Trophoblast cell (in vitro differentiated cells and primary cell): Measurements from ENCODE around the gene CELSR3.

Source experiments
- DNase-seq, 2 donors: peaks; one replicate each; pipeline ENCODE4 v3.0.0-alpha.2; 2016
- H2AFZ ChIP-seq: 2 replicates; pipeline ENCODE4 v1.6.1; 2013; ENCODE audit warnings: low read length, moderate library complexity, mild to moderate bottlenecking; ENCODE audit not compliant: insufficient read depth, poor library complexity
- H2AK5ac ChIP-seq: 2 replicates; pipeline ENCODE4 v1.6.1; 2013; ENCODE audit warnings: mild to moderate bottlenecking, low read length
- H2BK120ac ChIP-seq: 2 replicates; pipeline ENCODE4 v1.6.1; 2013; ENCODE audit warnings: low read length, mild to moderate bottlenecking, moderate library complexity; ENCODE audit not compliant: insufficient read depth, poor library complexity
- H2BK12ac ChIP-seq: 2 replicates; pipeline ENCODE4 v1.6.1; 2013; ENCODE audit warnings: mild to moderate bottlenecking, low read length, moderate library complexity
- H2BK5ac ChIP-seq: 2 replicates; pipeline ENCODE4 v1.6.1; 2013; ENCODE audit warnings: low read length, low read depth, moderate library complexity, mild to moderate bottlenecking; ENCODE audit not compliant: poor library complexity
- H3K14ac ChIP-seq: 2 replicates; pipeline ENCODE4 v1.6.1; 2013; ENCODE audit warnings: mild to moderate bottlenecking, low read length
- H3K18ac ChIP-seq: 2 replicates; pipeline ENCODE4 v1.6.1; 2013; ENCODE audit warnings: mild to moderate bottlenecking, low read length
- H3K23ac ChIP-seq: 2 replicates; pipeline ENCODE4 v1.6.1; 2013; ENCODE audit warnings: low read length
- H3K27ac ChIP-seq: 2 replicates; pipeline ENCODE4 v1.5.1; 2013; ENCODE audit warnings: low read depth, mild to moderate bottlenecking, inconsistent platforms, low read length, moderate library complexity
- H3K27me3 ChIP-seq: 2 replicates; pipeline ENCODE4 v1.6.1; 2013; ENCODE audit warnings: inconsistent platforms, mild to moderate bottlenecking, low read length, moderate library complexity; ENCODE audit not compliant: insufficient read depth
- H3K36me3 ChIP-seq, 2 experiments: 1 replicate in 1 of 2; 2 replicates in 1 of 2; pipeline ENCODE4 v1.6.1; 2013; ENCODE audit warnings: low read length in 2 of 2, mild to moderate bottlenecking in 2 of 2, moderate library complexity in 1 of 2; ENCODE audit not compliant: insufficient read depth in 2 of 2, control insufficient read depth in 1 of 2
- H3K4ac ChIP-seq: 2 replicates; pipeline ENCODE4 v1.6.1; 2013; ENCODE audit warnings: low read depth, mild to moderate bottlenecking, low read length, moderate library complexity
- H3K4me1 ChIP-seq, 2 experiments: 1 replicate in 1 of 2; 2 replicates in 1 of 2; pipeline ENCODE4 v1.6.1; 2013; ENCODE audit warnings: low read length in 2 of 2, mild to moderate bottlenecking in 2 of 2, moderate library complexity in 1 of 2; ENCODE audit not compliant: insufficient read depth in 2 of 2, control insufficient read depth in 1 of 2
- H3K4me2 ChIP-seq: 2 replicates; pipeline ENCODE4 v1.6.1; 2013; ENCODE audit warnings: inconsistent platforms, mild to moderate bottlenecking, low read length, moderate library complexity
- H3K4me3 ChIP-seq: 2 replicates; pipeline ENCODE4 v1.5.1; 2013; ENCODE audit warnings: mild to moderate bottlenecking, low read depth, low read length, inconsistent platforms
- H3K79me1 ChIP-seq: one replicate; pipeline ENCODE4 v1.6.1; 2013; ENCODE audit warnings: low read length
- H3K79me2 ChIP-seq: 2 replicates; pipeline ENCODE4 v1.6.1; 2013; ENCODE audit warnings: low read length, mild to moderate bottlenecking; ENCODE audit not compliant: control insufficient read depth, insufficient read depth, poor library complexity
- H3K9ac ChIP-seq: 2 replicates; pipeline ENCODE4 v1.6.1; 2013; ENCODE audit warnings: mild to moderate bottlenecking, low read length
- H3K9me3 ChIP-seq: 2 replicates; pipeline ENCODE4 v1.6.1; 2013; ENCODE audit warnings: low read depth, mild to moderate bottlenecking, control low read depth, inconsistent platforms, low read length; ENCODE audit not compliant: insufficient read depth
- H4K12ac ChIP-seq: 2 replicates; pipeline ENCODE4 v1.6.1; 2013; ENCODE audit warnings: low read depth, mild to moderate bottlenecking, low read length, moderate library complexity
- H4K8ac ChIP-seq: 2 replicates; pipeline ENCODE4 v1.6.1; 2013; ENCODE audit warnings: low read depth, mild to moderate bottlenecking, low read length, moderate library complexity
- H4K91ac ChIP-seq: one replicate; pipeline ENCODE4 v1.6.1; 2013; ENCODE audit warnings: low read depth, mild to moderate bottlenecking, low read length, moderate library complexity
- WGBS: extraction: QIAGEN DNeasy Blood & Tissue Kit; methylation state at CpG from one replicate; pipeline ENCODE4 v1.1.7; 2013; ENCODE audit warnings: missing lambda C conversion rate; ENCODE audit not compliant: insufficient read length, insufficient coverage; ENCODE audit errors: extremely low coverage; 5-methylcytosine and 5-hydroxymethylcytosine counted together

Gene CELSR3

GRCh38 chr3:48641396-48641795 lies 21.3 kb downstream of the CELSR3 start:
- no peak overlapping the region for H3K4ac ChIP-seq
- H3K79me1 ChIP-seq: no peaks in the 10 kb centered on the region
- H2AK5ac ChIP-seq: no peak overlapping the region

GRCh38 chr3:48639944-48640606 lies 22.6 kb downstream of the CELSR3 start:
- Histone ChIP-seq H2BK5ac (no peak overlapping the region), H3K23ac (no peak overlapping the region), H2BK120ac (no peak overlapping the region), H3K9me3 (peaks cover 5% of the 10 kb centered on the region), H3K4me3 (no peak overlapping the region), H4K12ac (no peak overlapping the region), H2BK12ac (no peak overlapping the region), H3K18ac (no peak overlapping the region), H3K4me1 (peaks cover 5 to 12% of the 10 kb centered on the region in 2 experiments), H4K8ac (no peak overlapping the region), H3K4ac (no peak overlapping the region), H3K79me2 (peaks cover 5% of the 10 kb centered on the region), H3K4me2 (no peak overlapping the region), H3K79me1 (peaks cover 6% of the 10 kb centered on the region), H3K27me3 (no peaks in the 10 kb centered on the region), H3K36me3 (peaks cover 4 to 20% of the 10 kb centered on the region in 2 experiments), H3K27ac (no peak overlapping the region), H2AK5ac (no peak overlapping the region), H3K14ac (no peak overlapping the region), H3K9ac (no peak overlapping the region), H4K91ac (no peak overlapping the region), H2AFZ (no peak overlapping the region)
- WGBS: no CpG with 5 or more reads among the region's 38 CpGs
- no peak for DNase-seq

More at GRCh38 chr3:48641396-48641795, 21.3 kb downstream of the CELSR3 start:
- Histone ChIP-seq H3K36me3 (peaks cover 4 to 26% of the 10 kb centered on the region in 2 experiments), H3K4me3 (no peak overlapping the region), H3K9me3 (peaks cover 5% of the 10 kb centered on the region), H4K8ac (no peak overlapping the region), H3K4me2 (no peak overlapping the region), H3K23ac (no peak overlapping the region), H3K27ac (no peak overlapping the region), H2AFZ (no peak overlapping the region), H3K27me3 (no peaks in the 10 kb centered on the region), H2BK120ac (no peak overlapping the region), H4K12ac (no peak overlapping the region), H3K4me1 (peaks cover 4% of the 10 kb centered on the region in 2 experiments), H2BK5ac (no peak overlapping the region), H3K9ac (no peak overlapping the region), H3K79me2 (no peaks in the 10 kb centered on the region), H3K18ac (no peak overlapping the region), H4K91ac (no peak overlapping the region), H2BK12ac (no peak overlapping the region), H3K14ac (no peak overlapping the region)
- no CpG with 5 or more reads among the region's 3 CpGs for WGBS
- no peak for DNase-seq

- H3K79me1 ChIP-seq: peaks cover 9% of the 10 kb centered on the region
- no peak overlapping the region for H3K4ac ChIP-seq
- H4K12ac ChIP-seq: no peak overlapping the region
- peaks cover 5% of the 10 kb centered on the region for H3K9me3 ChIP-seq
- no CpG with 5 or more reads among the region's 6 CpGs for WGBS
- H3K14ac ChIP-seq: no peak overlapping the region
- H3K4me3 ChIP-seq: no peak overlapping the region
- H4K8ac ChIP-seq: no peak overlapping the region
- H3K27me3 ChIP-seq: no peaks in the 10 kb centered on the region
- H2BK12ac ChIP-seq: no peak overlapping the region
- no peak overlapping the region for H4K91ac ChIP-seq
- H2AK5ac ChIP-seq: no peak overlapping the region
- no peak overlapping the region for H3K27ac ChIP-seq
- no peak overlapping the region for H3K9ac ChIP-seq
- no peak overlapping the region for H2BK120ac ChIP-seq
- H3K4me1 ChIP-seq: peaks cover 5 to 17% of the 10 kb centered on the region in 2 experiments
- no peak overlapping the region for H2BK5ac ChIP-seq
- no peak overlapping the region for H2AFZ ChIP-seq
- no peak for DNase-seq
- peaks cover 8% of the 10 kb centered on the region for H3K79me2 ChIP-seq
- H3K18ac ChIP-seq: no peak overlapping the region
- H3K4me2 ChIP-seq: no peak overlapping the region
- H3K36me3 ChIP-seq: peaks cover 17 to 26% of the 10 kb centered on the region in 2 experiments
- no peak overlapping the region for H3K23ac ChIP-seq
Observed at GRCh38 chr3:48637305-48637704, 25.4 kb downstream of the CELSR3 start.

- H3K27ac ChIP-seq: peak overlapping the region; percentile 77
- no peak overlapping the region for H3K23ac ChIP-seq
- H2AK5ac ChIP-seq: no peak overlapping the region
- H4K12ac ChIP-seq: no peak overlapping the region
- no peak overlapping the region for H2BK12ac ChIP-seq
- H3K79me1 ChIP-seq: peaks cover 9% of the 10 kb centered on the region
- peaks cover 8% of the 10 kb centered on the region for H3K79me2 ChIP-seq
- no CpG with 5 or more reads among the region's 10 CpGs for WGBS
- H3K9ac ChIP-seq: peak overlapping the region; percentile 18
- peaks cover 5 to 17% of the 10 kb centered on the region in 2 experiments for H3K4me1 ChIP-seq
- peak overlapping the region; percentile 40 for H4K8ac ChIP-seq
- H3K18ac ChIP-seq: peak overlapping the region; percentile 16
- no peak overlapping the region for H3K14ac ChIP-seq
- H2BK120ac ChIP-seq: no peak overlapping the region
- H3K27me3 ChIP-seq: no peaks in the 10 kb centered on the region
- no peak overlapping the region for H2BK5ac ChIP-seq
- no peak overlapping the region for H2AFZ ChIP-seq
- H3K4me3 ChIP-seq: peak overlapping the region; percentile 66
- H3K4me2 ChIP-seq: peak overlapping the region; percentile 92
- H3K36me3 ChIP-seq: peaks cover 26 to 33% of the 10 kb centered on the region in 2 experiments
- H4K91ac ChIP-seq: peak overlapping the region; percentile 72
- H3K4ac ChIP-seq: no peak overlapping the region
- peaks cover 2% of the 10 kb centered on the region for H3K9me3 ChIP-seq
- no peak for DNase-seq
Observed at GRCh38 chr3:48636149-48636655, 26.5 kb downstream of the CELSR3 start.
